SJCRH30 (cell line): Measurements from ENCODE around the gene RAB35. TPM values are rescaled to one million over a fixed set of nuclear protein-coding genes. Genes with fewer than 3 reads are reported as not detected.

ENCODE experiments used
- DNase-seq, 2 experiments: peaks; one replicate each; pipeline ENCODE4 v3.0.0-alpha.2; 2015 to 2020
- H3K27ac ChIP-seq: fragments of 250-450 bp; sonication (Bioruptor Pico); 2 replicates; pipeline ENCODE4 v1.5.1; 2020; ENCODE audit warnings: mild to moderate bottlenecking, moderate library complexity
- H3K27me3 ChIP-seq: fragments of 250-450 bp; sonication (Bioruptor Pico); 2 replicates; pipeline ENCODE4 v1.5.1; 2020; ENCODE audit warnings: mild to moderate bottlenecking, moderate library complexity
- H3K36me3 ChIP-seq: fragments of 250-450 bp; sonication (Bioruptor Pico); 2 replicates; pipeline ENCODE4 v1.5.1; 2020; ENCODE audit warnings: mild to moderate bottlenecking, moderate library complexity
- H3K4me1 ChIP-seq: fragments of 250-450 bp; sonication (Bioruptor Pico); 2 replicates; pipeline ENCODE4 v1.5.1; 2020; ENCODE audit warnings: mild to moderate bottlenecking, moderate library complexity
- H3K4me3 ChIP-seq: fragments of 250-450 bp; sonication (Bioruptor Pico); 2 replicates; pipeline ENCODE4 v1.5.1; 2020; ENCODE audit warnings: mild to moderate bottlenecking, moderate library complexity
- H3K9me3 ChIP-seq: fragments of 250-450 bp; sonication (Bioruptor Pico); replicated peaks from 2 replicates; pipeline ENCODE4 v1.5.1; 2020; ENCODE audit warnings: mild to moderate bottlenecking, moderate library complexity
- total RNA-seq: library from RNA; depleted of rRNA; stranded (reverse); fragments of >200 nt; shearing (Covaris generic); gene quantifications from 2 replicates; pipeline ENCODE4 v1.2.3, GENCODE V29; 2014

The RAB35 gene
- total RNA-seq, 1 experiment from 2014 or later = 27.6 TPM

GRCh38 chr12:120121343-120121742 is 4.8 kb upstream of the RAB35 start:
- no peaks in the 10 kb centered on the region for H3K4me1 ChIP-seq
- H3K27ac ChIP-seq = no peak overlapping the region
- DNase-seq = no peak
- H3K4me3 ChIP-seq = no peak overlapping the region
- H3K27me3 ChIP-seq = no peaks in the 10 kb centered on the region
- H3K9me3 ChIP-seq = no peaks in the 10 kb centered on the region
- H3K36me3 ChIP-seq = no peaks in the 10 kb centered on the region

GRCh38 chr12:120119271-120119973 is 2.9 kb upstream of the RAB35 start:
- H3K9me3 ChIP-seq = no peaks in the 10 kb centered on the region
- no peaks in the 10 kb centered on the region; the same call in 1 of the 2 replicates for H3K36me3 ChIP-seq
- no peak overlapping the region for H3K27ac ChIP-seq
- no peak overlapping the region for H3K4me3 ChIP-seq
- no peak for DNase-seq
- peaks cover 3% of the 10 kb centered on the region; the same call in 1 of the 2 replicates for H3K4me1 ChIP-seq
- H3K27me3 ChIP-seq = no peaks in the 10 kb centered on the region

- no peak overlapping the region for H3K27ac ChIP-seq
- no peaks in the 10 kb centered on the region for H3K9me3 ChIP-seq
- no peak for DNase-seq
- H3K36me3 ChIP-seq = no peaks in the 10 kb centered on the region; the same call in 1 of the 2 replicates
- no peak overlapping the region for H3K4me3 ChIP-seq
- no peaks in the 10 kb centered on the region for H3K27me3 ChIP-seq
- peaks cover 3% of the 10 kb centered on the region; the same call in 1 of the 2 replicates for H3K4me1 ChIP-seq
These were observed 1.9 kb upstream of the RAB35 start for GRCh38 chr12:120118321-120119061.

- DNase-seq = no peak
- Histone ChIP-seq H3K4me3 (peak overlapping the region; percentile 81), H3K4me1 (peaks cover 3% of the 10 kb centered on the region; the same call in 1 of the 2 replicates), H3K27ac (no peak overlapping the region), H3K36me3 (no peaks in the 10 kb centered on the region; the same call in 1 of the 2 replicates), H3K9me3 (no peaks in the 10 kb centered on the region), H3K27me3 (no peaks in the 10 kb centered on the region)
These were observed 1.4 kb upstream of the RAB35 start for GRCh38 chr12:120117961-120118320.

GRCh38 chr12:120116792-120117651 is 469 bp upstream of the RAB35 start:
- Histone ChIP-seq H3K27me3 (no peaks in the 10 kb centered on the region), H3K4me3 (peak overlapping the region; percentile 81), H3K4me1 (peaks cover 3% of the 10 kb centered on the region; the same call in 1 of the 2 replicates), H3K27ac (peak overlapping the region; percentile 43), H3K9me3 (no peaks in the 10 kb centered on the region), H3K36me3 (no peaks in the 10 kb centered on the region; the same call in 1 of the 2 replicates)
- peak; percentile 94 for DNase-seq

- H3K36me3 ChIP-seq = no peaks in the 10 kb centered on the region; the same call in 1 of the 2 replicates
- peak; percentile 44 for DNase-seq
- H3K4me3 ChIP-seq = peak overlapping the region; percentile 81
- no peaks in the 10 kb centered on the region for H3K9me3 ChIP-seq
- peaks cover 3% of the 10 kb centered on the region; the same call in 1 of the 2 replicates for H3K4me1 ChIP-seq
- no peak overlapping the region for H3K27ac ChIP-seq
- H3K27me3 ChIP-seq = no peaks in the 10 kb centered on the region
These were observed 687 bp downstream of the RAB35 start for GRCh38 chr12:120115692-120116440.

- Histone ChIP-seq H3K27me3 (no peaks in the 10 kb centered on the region), H3K4me3 (no peak overlapping the region), H3K27ac (no peak overlapping the region), H3K9me3 (no peaks in the 10 kb centered on the region), H3K4me1 (peaks cover 3% of the 10 kb centered on the region; the same call in 1 of the 2 replicates), H3K36me3 (no peaks in the 10 kb centered on the region; the same call in 1 of the 2 replicates)
- DNase-seq = no peak
These were observed 1.5 kb downstream of the RAB35 start for GRCh38 chr12:120115066-120115465.

GRCh38 chr12:120110550-120111501 is 5.7 kb downstream of the RAB35 start:
- no peak for DNase-seq
- Histone ChIP-seq H3K27ac (no peak overlapping the region), H3K4me1 (peaks cover 6% of the 10 kb centered on the region; the same call in 1 of the 2 replicates), H3K9me3 (no peaks in the 10 kb centered on the region), H3K4me3 (no peak overlapping the region), H3K27me3 (no peaks in the 10 kb centered on the region), H3K36me3 (no peaks in the 10 kb centered on the region; the same call in 1 of the 2 replicates)

GRCh38 chr12:120109570-120110267 is 6.8 kb downstream of the RAB35 start:
- DNase-seq = peak; percentile 66 to 74
- no peak overlapping the region for H3K4me3 ChIP-seq
- peaks cover 3% of the 10 kb centered on the region; the same call in 1 of the 2 replicates for H3K4me1 ChIP-seq
- no peaks in the 10 kb centered on the region for H3K36me3 ChIP-seq
- H3K9me3 ChIP-seq = no peaks in the 10 kb centered on the region
- H3K27ac ChIP-seq = no peak overlapping the region
- H3K27me3 ChIP-seq = no peaks in the 10 kb centered on the region

- H3K4me3 ChIP-seq = no peak overlapping the region
- no peak for DNase-seq
- no peak overlapping the region for H3K27ac ChIP-seq
- H3K9me3 ChIP-seq = no peaks in the 10 kb centered on the region
- peaks cover 3% of the 10 kb centered on the region; the same call in 1 of the 2 replicates for H3K4me1 ChIP-seq
- H3K27me3 ChIP-seq = no peaks in the 10 kb centered on the region
- H3K36me3 ChIP-seq = no peaks in the 10 kb centered on the region; the same call in 1 of the 2 replicates
These were observed 10.4 kb downstream of the RAB35 start for GRCh38 chr12:120106151-120106550.

GRCh38 chr12:120103371-120103770 is 13.2 kb downstream of the RAB35 start:
- Histone ChIP-seq H3K36me3 (peaks cover 2% of the 10 kb centered on the region; the same call in 1 of the 2 replicates), H3K27ac (no peak overlapping the region), H3K4me1 (no peaks in the 10 kb centered on the region), H3K27me3 (no peaks in the 10 kb centered on the region), H3K9me3 (no peaks in the 10 kb centered on the region), H3K4me3 (no peak overlapping the region)
- DNase-seq = no peak

- no peaks in the 10 kb centered on the region for H3K27me3 ChIP-seq
- H3K4me1 ChIP-seq = no peaks in the 10 kb centered on the region
- H3K36me3 ChIP-seq = peaks cover 5% of the 10 kb centered on the region; the same call in 1 of the 2 replicates
- DNase-seq = no peak
- no peaks in the 10 kb centered on the region for H3K9me3 ChIP-seq
- no peak overlapping the region for H3K4me3 ChIP-seq
- no peak overlapping the region for H3K27ac ChIP-seq
These were observed 13.6 kb downstream of the RAB35 start for GRCh38 chr12:120103044-120103338.
